Measurements from ENCODE around the gene EIF3CL.
"Not testable (repeated sequence)": the region's sequence is repeated elsewhere in the genome, so short reads cannot be mapped to it uniquely, and the experiment has no call there.

The EIF3CL gene

GRCh38 chr16:28338230-28338629, 65.4 kb downstream of the EIF3CL start:
- DNase-seq: not testable (repeated sequence)

GRCh38 chr16:28336940-28337710, 66.5 kb downstream of the EIF3CL start:
- not testable (repeated sequence) for DNase-seq

- not testable (repeated sequence) for DNase-seq
Measured at GRCh38 chr16:28335678-28336077, 68.0 kb downstream of the EIF3CL start.

GRCh38 chr16:28332632-28333031, 71.0 kb downstream of the EIF3CL start:
- DNase-seq: not testable (repeated sequence)

- DNase-seq: not testable (repeated sequence)
Measured at GRCh38 chr16:28330981-28331380, 72.7 kb downstream of the EIF3CL start.

GRCh38 chr16:28330232-28330631, 73.4 kb downstream of the EIF3CL start:
- not testable (repeated sequence) for DNase-seq

All from inflammatory macrophage treated with lipopolysaccharide for 4 hours (primary cell).